Measurements from ENCODE around the gene SYNGR2. TPM values are rescaled to one million over a fixed set of nuclear protein-coding genes. Genes with fewer than 3 reads are reported as not detected.
A peak's percentile ranks its signal among the peaks of the same experiment; 100 is the strongest.

Gene SYNGR2
- total and polyA plus RNA-seq, 2 of the 8 experiments (the other 6 are each of a cell fraction or from before 2014, with no cell fraction given), result 50.0 to 139 TPM

- Histone ChIP-seq H2BK12ac (ENCODE audit: low read depth, low read length) (no peak overlapping the region), H2BK15ac (ENCODE audit: low read length) (no peak overlapping the region), H2BK5ac (ENCODE audit: low read depth, low read length) (no peak overlapping the region), H2BK20ac (ENCODE audit: low read length) (no peak overlapping the region), H3K79me1 (ENCODE audit: low read depth, low read length) (peaks cover 6% of the 10 kb centered on the region), H4K91ac (replicated peaks; ENCODE audit: insufficient read length, low read length) (no peak overlapping the region), H4K20me1 (replicated peaks in 1 of 2; ENCODE audit: control insufficient read depth in 1 of 2, insufficient read depth in 2 of 2, low read length in 2 of 2) (peaks cover 15 to 16% of the 10 kb centered on the region in 2 experiments), H3K4me3 (ENCODE audit: extremely low read depth in 1 of 4, insufficient read depth in 2 of 4, low read depth in 3 of 4, low read length in 4 of 4) (no peak overlapping the region), H3K4me2 (ENCODE audit: insufficient read depth in 1 of 2, low read depth in 2 of 2, low read length in 2 of 2) (no peak overlapping the region), H4K8ac (ENCODE audit: extremely low read depth, insufficient read depth, low read length) (peak overlapping the region; percentile 16; the same call in 1 of the 2 replicates), H3K4ac (replicated peaks; ENCODE audit: insufficient read length, low read depth, low read length) (no peak overlapping the region), H2AFZ (ENCODE audit: low read length) (no peak overlapping the region), H3K9me3 (ENCODE audit: insufficient read depth in 2 of 2, low read depth in 1 of 2, low read length in 1 of 2) (no peaks in the 10 kb centered on the region), H3K23me2 (ENCODE audit: low read depth, low read length) (peaks cover 5% of the 10 kb centered on the region; the same call in 1 of the 2 replicates), H3K79me2 (ENCODE audit: control insufficient read depth in 1 of 2, insufficient read depth in 2 of 2, low read length in 2 of 2) (no peaks in the 10 kb centered on the region), H3K56ac (replicated peaks; ENCODE audit: insufficient read length, low read depth, low read length) (no peak overlapping the region), H3K4me1 (replicated peaks in 1 of 4; ENCODE audit: control insufficient read depth in 3 of 4, insufficient read depth in 4 of 4, low read length in 3 of 4) (peaks cover 5 to 39% (median 19%) of the 10 kb centered on the region in 4 experiments), H3K27ac (ENCODE audit: low read depth, low read length) (no peak overlapping the region; the same call in 1 of the 2 replicates), H3K36me3 (ENCODE audit: control insufficient read depth in 2 of 4, insufficient read depth in 4 of 4, low read length in 3 of 4) (peaks cover 7 to 31% (median 13%) of the 10 kb centered on the region in 4 experiments; a peak in 7 of 8 replicates), H3K18ac (ENCODE audit: extremely low read depth, low read length) (no peak overlapping the region), H2AK5ac (ENCODE audit: low read depth, low read length) (no peak overlapping the region), H4K5ac (ENCODE audit: insufficient read length, low read depth, low read length) (no peak overlapping the region), H3K14ac (ENCODE audit: insufficient read length) (no peak overlapping the region), H3K23ac (ENCODE audit: insufficient read length) (no peak overlapping the region), H3K9ac (replicated peaks in 1 of 4; ENCODE audit: extremely low read depth in 1 of 4, low read depth in 3 of 4, low read length in 3 of 4) (no peak overlapping the region), H2BK120ac (replicated peaks; ENCODE audit: low read depth, low read length) (no peak overlapping the region), H3K27me3 (replicated peaks in 1 of 4; ENCODE audit: control insufficient read depth in 3 of 4, extremely low read depth in 1 of 4, insufficient read depth in 3 of 4, low read length in 3 of 4) (no peaks in the 10 kb centered on the region)
- FAIRE-seq, result no peak
- peak; percentile 20 for TF ChIP-seq POLR2AphosphoS5 (IDR thresholded peaks at IDR 0.05; ENCODE audit: low read depth, low read length)
- no peak for TF ChIP-seq GABPA (IDR thresholded peaks at IDR 0.05; ENCODE audit: borderline replicate concordance, insufficient read depth, low read length)
- TF ChIP-seq POLR2A (IDR thresholded peaks at IDR 0.05; ENCODE audit: control extremely low read depth in 1 of 2, low read depth in 2 of 2, low read length in 2 of 2), result peak in 1 of 2 experiments; percentile 21; a peak in 1 of 3 replicates
- TF ChIP-seq, protein P1, sequence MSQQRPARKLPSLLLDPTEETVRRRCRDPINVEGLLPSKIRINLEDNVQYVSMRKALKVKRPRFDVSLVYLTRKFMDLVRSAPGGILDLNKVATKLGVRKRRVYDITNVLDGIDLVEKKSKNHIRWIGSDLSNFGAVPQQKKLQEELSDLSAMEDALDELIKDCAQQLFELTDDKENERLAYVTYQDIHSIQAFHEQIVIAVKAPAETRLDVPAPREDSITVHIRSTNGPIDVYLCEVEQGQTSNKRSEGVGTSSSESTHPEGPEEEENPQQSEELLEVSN (IDR thresholded peaks at IDR 0.05), result no peak
- no peak for DNase-seq (ENCODE audit: low read depth in 1 of 2, low spot score in 2 of 2)
- CTCF ChIA-PET (ENCODE audit: partially characterized antibody), result interaction anchor here (0.6 to 10.0 kb wide), 6 partner anchors 15 to 585 kb away, joined by 3 to 87 read pairs (median 7); partner anchors contain the start of gene TK1
- POLR2A ChIA-PET (ENCODE audit: partially characterized antibody), result interaction anchor here (0.8 to 10.2 kb wide), 13 partner anchors 9 to 71 kb away, joined by 3 to 131 read pairs (median 6); partner anchors contain the start of genes AFMID and TK1
- WGBS, 2 experiments (ENCODE audit: extremely low coverage in 1 of 2, insufficient coverage in 1 of 2, insufficient read length in 1 of 2, insufficient replicate concordance in 2 of 2, low coverage in 1 of 2, low lambda C conversion rate in 2 of 2, missing lambda C conversion rate in 1 of 2), result 89% methylated on average over 24 of the region's 31 CpGs; no CpG with 5 or more reads in 1 of the 2 experiments
These were observed 2.6 kb downstream of the SYNGR2 start for GRCh38 chr17:78170692-78171590.

All from H1 (cell line).